ENCODE data around the gene C1orf53.
A peak's percentile ranks its signal among the peaks of the same experiment; 100 is the strongest.

- TF ChIP-seq, protein P1, sequence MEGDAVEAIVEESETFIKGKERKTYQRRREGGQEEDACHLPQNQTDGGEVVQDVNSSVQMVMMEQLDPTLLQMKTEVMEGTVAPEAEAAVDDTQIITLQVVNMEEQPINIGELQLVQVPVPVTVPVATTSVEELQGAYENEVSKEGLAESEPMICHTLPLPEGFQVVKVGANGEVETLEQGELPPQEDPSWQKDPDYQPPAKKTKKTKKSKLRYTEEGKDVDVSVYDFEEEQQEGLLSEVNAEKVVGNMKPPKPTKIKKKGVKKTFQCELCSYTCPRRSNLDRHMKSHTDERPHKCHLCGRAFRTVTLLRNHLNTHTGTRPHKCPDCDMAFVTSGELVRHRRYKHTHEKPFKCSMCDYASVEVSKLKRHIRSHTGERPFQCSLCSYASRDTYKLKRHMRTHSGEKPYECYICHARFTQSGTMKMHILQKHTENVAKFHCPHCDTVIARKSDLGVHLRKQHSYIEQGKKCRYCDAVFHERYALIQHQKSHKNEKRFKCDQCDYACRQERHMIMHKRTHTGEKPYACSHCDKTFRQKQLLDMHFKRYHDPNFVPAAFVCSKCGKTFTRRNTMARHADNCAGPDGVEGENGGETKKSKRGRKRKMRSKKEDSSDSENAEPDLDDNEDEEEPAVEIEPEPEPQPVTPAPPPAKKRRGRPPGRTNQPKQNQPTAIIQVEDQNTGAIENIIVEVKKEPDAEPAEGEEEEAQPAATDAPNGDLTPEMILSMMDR (IDR thresholded peaks at IDR 0.05): no peak
- peak; percentile 60 for TF ChIP-seq EZH2 (IDR thresholded peaks at IDR 0.05)
- no peak for TF ChIP-seq EZH2phosphoT487 (IDR thresholded peaks at IDR 0.05)
These were observed 3.4 kb downstream of the C1orf53 start for GRCh38 chr1:197905699-197906351.
